Fibroblast of mammary gland (primary cell): ENCODE data around the gene EIPR1.

Experiments used
- DNase-seq: peaks from one replicate; pipeline ENCODE4 v3.0.0-alpha.2; 2010; ENCODE audit warnings: low read depth
- H3K4me3 ChIP-seq: 2 replicates; pipeline ENCODE4 v1.5.1; 2011; ENCODE audit warnings: low read depth, mild to moderate bottlenecking, low read length, moderate library complexity; ENCODE audit not compliant: control insufficient read depth
- TF ChIP-seq, protein P1 (sequence below): conservative IDR thresholded peaks from 2 replicates; pipeline ENCODE4 v1.5.1; 2011; ENCODE audit warnings: low read depth, low read length, inconsistent platforms; ENCODE audit not compliant: control insufficient read depth, insufficient read depth

The EIPR1 gene

DNA sequence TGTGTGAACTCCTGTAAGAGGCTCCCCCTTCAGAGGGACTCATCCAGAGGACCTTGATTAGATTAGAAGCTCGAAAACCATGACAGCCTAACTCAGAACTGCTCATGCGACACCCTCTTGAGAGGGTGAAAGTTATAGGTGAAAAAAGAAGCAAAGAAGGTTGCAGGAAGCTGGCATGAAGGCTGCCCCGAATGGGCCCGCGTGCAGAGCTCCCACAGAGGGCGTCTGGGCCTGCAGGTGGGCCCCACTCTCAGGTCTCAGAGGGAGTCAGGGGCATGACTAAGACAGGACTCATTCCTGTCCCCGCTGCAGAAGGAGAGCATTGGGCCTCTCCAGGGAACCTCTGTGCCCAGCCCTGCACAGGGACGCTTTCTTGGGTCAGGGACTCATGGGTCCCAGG is 235.4 kb downstream of the EIPR1 start:
- H3K4me3 ChIP-seq, result no peak overlapping the region
- DNase-seq, result no peak
- TF ChIP-seq, protein P1, sequence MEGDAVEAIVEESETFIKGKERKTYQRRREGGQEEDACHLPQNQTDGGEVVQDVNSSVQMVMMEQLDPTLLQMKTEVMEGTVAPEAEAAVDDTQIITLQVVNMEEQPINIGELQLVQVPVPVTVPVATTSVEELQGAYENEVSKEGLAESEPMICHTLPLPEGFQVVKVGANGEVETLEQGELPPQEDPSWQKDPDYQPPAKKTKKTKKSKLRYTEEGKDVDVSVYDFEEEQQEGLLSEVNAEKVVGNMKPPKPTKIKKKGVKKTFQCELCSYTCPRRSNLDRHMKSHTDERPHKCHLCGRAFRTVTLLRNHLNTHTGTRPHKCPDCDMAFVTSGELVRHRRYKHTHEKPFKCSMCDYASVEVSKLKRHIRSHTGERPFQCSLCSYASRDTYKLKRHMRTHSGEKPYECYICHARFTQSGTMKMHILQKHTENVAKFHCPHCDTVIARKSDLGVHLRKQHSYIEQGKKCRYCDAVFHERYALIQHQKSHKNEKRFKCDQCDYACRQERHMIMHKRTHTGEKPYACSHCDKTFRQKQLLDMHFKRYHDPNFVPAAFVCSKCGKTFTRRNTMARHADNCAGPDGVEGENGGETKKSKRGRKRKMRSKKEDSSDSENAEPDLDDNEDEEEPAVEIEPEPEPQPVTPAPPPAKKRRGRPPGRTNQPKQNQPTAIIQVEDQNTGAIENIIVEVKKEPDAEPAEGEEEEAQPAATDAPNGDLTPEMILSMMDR, result no peak

DNA sequence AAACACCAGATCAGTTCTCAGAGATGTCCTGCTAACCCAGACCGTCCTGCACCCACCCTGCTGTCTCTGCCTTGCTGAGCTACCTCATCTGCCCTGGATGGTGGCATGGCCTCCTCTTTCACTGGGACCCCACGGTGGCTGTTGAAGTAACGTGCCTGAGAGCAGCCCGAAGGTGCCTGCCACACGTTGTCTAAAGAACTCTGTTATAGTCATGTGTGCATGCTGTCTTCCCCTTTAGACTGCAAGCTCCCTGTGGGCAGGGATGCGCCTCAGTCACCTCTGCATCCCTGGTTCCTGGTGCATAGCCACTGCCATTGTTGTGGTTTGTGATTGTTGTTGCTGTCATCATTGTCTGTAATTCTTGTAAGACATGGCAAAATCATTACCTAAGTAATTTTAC is 235.9 kb downstream of the EIPR1 start:
- H3K4me3 ChIP-seq, result no peak overlapping the region
- TF ChIP-seq, protein P1, result no peak

DNA sequence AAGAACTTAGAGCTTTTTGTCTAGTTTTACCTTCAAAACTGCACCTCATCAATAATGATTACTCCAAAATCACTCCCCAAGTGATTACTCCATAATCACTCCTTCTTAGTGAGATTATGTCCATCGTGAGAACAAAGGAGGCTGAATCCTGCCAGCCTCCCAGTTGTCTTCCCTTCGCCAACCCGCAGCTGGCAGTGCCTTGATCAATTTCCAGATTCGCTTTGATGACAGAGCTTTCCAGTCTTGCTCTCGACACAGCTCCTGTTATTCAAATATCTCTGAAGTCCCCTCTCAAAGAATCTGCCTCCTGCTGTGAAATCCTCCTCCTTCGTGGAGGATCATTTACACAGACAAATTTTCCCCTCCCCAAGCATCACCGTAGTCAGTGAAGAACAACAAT is 237.7 kb downstream of the EIPR1 start:
- no peak for DNase-seq
- TF ChIP-seq, protein P1, result no peak
- H3K4me3 ChIP-seq, result no peak overlapping the region

More for the DNA sequence above, 235.9 kb downstream of the EIPR1 start:
- no peak for DNase-seq
